Effector CD8-positive, alpha-beta T cell (primary cell): Measurements from ENCODE around the gene C4orf17.
"Not testable (repeated sequence)": the region's sequence is repeated elsewhere in the genome, so short reads cannot be mapped to it uniquely, and the experiment has no call there.

Experiments used
- DNase-seq: peaks from one replicate; lab custom pipeline; 2025; lab: John Stamatoyannopoulos, UW
- total RNA-seq, 4 experiments: gene quantifications; one replicate each; lab custom pipeline; 2026; lab: John Stamatoyannopoulos, UW

Gene C4orf17
- total RNA-seq, result 0 reads per million in 4 experiments

- no peak for DNase-seq
Observed at GRCh38 chr4:99510721-99511120, at the start of gene C4orf17. TSS of gene C4orf17 (plus strand) at chr4:99511021. CDS start at chr4:99513082, 2,061 bp downstream.

DNA sequence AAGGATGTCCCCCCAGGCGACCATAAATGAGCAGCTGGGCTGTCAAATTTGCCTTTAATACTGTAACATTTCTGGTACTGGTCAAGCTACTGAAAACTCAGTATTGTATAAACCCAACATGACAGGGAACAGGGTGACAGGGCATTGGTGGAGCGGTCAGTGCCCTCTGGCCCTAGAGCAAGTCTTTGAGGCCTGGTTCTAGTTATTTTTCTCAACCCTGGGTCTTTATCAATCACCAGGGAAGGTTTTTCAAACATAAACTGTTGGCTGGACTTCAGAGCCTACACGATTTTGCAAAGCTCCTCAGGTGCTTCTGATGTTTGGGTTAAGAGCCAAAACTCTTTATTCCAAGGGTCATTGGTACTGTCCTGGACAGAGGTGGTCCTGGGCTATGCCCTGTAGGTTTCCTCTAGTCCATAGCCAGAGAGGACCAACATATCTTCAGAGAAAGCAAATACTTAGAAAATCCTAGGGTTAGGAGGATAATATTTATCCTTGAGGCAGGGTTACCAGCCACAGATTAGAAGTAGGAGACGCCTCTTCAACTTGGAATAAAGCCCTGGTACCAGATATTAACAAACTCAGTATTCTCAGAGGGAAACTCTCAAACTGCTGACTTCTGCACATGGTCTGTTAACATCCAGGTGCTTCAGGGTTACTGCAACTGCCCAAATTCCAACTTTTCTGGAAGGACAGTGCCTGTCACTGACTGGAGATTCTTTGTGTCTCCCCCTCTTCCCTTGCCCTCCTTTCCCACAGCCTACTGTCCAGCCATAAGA is 49.0 kb upstream of the C4orf17 start:
- DNase-seq, result no peak

DNA sequence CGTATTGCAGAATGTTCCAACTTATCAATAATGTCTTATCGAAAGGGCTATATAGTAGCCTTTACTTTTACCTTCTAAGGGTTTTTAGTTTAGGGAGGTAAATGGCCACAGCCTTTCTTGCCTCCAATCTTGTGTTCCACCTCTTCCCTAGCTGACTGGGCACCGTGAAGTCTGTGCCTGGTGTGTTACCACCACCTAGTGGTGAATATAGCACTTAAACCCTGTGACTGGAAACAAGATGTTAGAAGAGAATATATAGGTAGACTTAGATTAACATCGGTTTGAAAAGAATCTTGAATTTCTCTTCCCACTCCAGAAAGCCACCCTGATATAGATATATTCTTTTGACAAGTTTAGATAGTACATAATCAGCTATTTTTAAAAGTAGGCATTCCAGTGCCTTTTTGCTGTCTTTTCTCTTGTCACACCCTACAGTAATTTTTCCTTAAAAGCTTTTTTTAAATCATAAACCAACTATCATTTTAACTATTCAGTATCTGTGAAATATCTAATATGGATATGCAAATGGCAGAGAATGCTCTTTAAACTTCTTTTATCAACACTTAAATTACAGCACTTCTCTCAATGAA is 47.9 kb upstream of the C4orf17 start:
- no peak for DNase-seq

DNA sequence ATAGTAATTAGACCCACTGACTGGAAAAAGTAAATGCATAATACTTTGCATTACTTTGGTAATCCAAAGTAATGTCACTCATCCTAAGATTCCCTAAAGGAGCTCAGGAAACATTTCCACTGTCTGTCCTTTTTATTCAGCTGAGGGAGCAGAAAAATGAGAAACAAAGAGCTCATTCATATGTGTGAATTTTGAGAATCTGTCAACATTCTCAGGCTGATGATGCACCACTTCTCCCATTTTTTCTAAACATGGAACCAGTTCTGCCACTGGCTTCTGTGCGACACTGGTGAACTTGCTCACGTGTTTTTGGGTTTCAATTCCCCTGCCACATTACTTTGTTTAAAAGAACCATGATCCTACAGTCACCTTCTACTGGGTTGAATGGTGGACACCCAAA is 47.3 kb upstream of the C4orf17 start:
- no peak for DNase-seq

DNA sequence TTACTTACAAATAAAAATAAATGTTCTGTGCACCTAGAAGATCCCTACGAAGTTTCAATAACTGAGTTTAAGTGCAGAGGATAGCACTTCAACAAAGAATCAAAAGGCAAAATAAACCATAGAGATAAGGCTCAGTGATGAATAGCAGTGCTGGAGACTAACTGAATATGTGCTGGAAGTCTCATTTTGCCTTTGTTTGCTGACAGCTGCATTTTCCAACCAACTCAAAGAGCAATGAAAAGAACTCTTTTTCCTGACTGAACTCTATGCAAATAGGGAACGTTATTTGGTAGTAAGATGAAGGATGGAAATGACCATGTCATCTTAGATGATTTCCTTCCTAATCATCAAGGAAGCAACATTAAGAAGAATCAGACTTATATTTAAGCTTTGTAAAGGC is 42.9 kb upstream of the C4orf17 start:
- no peak for DNase-seq

- no peak for DNase-seq
Observed at GRCh38 chr4:99468889-99469288, 41.9 kb upstream of the C4orf17 start.

DNA sequence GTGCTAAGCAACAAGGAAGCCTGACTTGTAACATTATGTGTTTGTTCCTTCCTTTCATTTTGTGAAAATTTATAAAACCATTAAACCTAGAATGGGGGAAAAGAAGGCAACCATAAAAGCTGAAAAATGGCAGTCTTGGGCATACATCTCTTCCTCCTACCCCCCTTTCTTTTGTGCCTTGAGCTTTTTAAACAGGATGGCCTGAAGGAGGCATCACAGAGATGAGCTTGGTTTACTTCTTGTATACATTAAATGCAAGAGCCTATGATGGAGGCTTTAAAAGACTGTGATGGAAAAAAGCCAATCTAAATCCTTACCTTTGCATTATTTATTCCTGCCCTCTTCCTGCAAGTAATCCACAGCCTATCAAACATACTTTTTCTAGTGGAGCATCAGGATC is 39.5 kb upstream of the C4orf17 start:
- DNase-seq, result no peak

DNA sequence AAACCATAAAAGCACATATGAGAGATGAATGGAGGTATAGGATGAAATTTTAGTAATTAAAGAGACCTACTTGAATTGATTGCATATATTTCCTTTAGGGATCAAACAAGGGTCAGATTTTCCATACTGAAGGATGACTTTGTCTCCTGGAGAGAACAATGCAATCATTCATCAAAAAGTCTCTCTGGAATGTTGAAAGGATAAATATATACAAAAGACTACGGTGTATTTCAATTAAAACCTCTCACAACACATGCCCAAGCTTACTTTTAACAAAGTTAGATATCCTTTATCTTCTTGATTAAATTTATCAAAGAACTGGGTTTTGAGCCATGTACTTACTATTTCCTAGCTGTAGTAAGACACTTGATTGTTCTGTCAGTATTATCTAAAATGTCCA is 38.9 kb upstream of the C4orf17 start:
- DNase-seq, result no peak

DNA sequence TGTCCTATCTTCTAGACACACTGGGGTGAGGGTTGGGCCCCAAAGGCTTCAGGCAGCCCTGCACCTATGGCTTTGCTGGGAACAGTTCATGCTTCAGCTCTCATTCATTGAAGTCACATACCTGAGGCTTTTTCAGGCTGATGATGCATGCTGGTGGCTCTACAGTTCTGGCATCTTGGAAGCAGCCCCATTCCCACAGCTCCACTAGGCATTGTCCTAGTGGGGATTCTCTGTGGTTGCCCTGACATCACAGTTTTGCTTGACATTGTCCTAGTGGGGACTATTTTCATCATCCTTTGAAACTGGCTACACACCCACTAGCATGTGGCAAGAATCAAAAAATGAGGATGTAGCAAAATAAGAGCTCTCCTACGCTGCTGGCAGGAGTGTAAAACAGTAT is 37.7 kb upstream of the C4orf17 start:
- no peak for DNase-seq

- no peak for DNase-seq
Observed at GRCh38 chr4:99483636-99484035, 27.2 kb upstream of the C4orf17 start.

DNA sequence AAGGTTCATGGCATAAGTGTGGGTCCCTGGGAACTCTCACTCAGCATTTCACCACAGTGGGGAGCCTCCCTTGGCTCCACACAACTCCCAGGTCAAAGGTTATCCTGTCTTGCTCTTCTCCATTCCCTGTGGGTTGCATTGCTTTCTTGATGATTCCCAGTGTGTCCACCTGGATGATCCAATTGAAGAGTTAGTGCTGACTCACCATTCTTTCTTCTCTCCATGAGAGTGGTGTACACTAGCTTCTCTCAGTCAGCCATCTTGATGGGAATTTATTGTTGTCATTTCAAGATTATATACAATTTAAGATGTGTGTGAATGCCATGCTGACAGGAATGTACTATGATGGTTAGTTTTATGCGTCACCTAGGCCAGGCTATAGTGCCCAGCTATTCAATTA is 25.6 kb upstream of the C4orf17 start:
- no peak for DNase-seq

- DNase-seq, result not testable (repeated sequence)
Observed at GRCh38 chr4:99486648-99487047, 24.2 kb upstream of the C4orf17 start.

DNA sequence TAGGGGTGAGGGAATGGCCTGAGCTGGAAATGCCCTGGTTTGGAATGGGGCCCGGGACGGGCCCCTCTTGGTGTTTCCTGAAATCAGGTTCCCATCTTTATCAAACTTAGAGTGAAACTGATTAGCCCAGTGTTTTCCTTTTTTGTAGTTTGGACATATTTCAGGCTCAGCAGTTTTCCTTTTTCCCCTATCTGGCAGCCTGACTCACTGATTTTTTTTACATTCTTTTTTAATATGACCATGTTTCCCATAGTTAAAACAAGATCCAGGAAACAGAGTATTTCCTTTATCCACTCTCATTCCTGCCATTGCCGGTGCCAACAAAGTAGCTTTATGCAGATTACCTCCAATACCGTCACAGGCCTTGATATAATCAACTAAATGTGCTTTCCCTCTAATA is 20.5 kb upstream of the C4orf17 start:
- DNase-seq, result no peak

DNA sequence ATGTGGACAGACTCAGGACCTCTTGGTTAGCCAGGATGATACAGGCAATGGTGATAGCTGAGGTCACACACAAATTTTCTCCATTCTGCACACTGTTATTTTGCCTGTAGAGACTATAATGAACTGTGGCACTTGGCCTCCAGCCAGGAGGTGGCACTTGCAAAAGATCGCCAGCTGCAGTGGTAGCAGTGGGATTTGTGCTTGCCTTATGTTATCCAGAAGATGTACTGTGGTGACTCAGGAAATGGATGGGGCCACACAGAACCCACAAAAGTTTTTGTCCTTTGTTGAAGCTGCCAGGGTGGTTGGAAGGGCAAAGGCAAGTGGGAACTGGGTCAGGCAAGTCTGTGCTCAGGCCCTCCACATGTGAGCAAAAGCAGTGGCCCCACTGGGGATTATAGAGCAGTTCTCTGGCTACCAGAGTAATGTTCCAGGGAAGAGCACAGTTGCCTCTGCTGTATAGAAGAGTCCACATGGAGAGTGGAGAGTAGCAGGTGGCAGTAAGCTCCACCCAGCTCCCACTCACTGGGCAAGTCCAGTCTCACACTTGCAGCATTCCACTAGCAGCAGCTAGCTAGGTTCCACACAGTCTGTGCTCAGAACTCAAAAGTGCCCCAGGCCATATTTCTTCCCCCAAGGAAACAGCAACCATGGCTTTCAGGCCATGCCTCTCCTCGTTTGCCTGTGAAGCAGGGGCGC is 5.9 kb upstream of the C4orf17 start:
- no peak for DNase-seq

GRCh38 chr4:99506781-99507180 is 4.0 kb upstream of the C4orf17 start:
- DNase-seq, result no peak

DNA sequence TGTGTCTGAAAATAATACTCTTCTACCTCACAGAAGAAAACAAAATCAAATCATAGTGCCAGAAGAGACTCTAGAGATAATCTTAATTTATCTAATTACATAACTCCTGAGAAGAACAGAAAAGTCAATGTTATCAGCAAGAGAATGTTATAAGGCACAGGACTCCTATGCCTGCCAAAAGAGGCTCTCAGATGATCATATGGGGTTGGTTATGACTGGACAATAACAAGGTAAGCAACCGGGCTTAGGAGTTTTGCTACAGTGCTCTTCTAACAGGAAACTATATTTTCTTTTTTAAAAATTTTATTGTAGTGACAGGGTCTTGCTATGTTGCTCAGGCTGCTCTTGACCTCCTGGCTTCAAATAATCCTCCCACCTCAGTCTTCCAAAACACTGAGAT is 3.5 kb upstream of the C4orf17 start:
- DNase-seq, result no peak

DNA sequence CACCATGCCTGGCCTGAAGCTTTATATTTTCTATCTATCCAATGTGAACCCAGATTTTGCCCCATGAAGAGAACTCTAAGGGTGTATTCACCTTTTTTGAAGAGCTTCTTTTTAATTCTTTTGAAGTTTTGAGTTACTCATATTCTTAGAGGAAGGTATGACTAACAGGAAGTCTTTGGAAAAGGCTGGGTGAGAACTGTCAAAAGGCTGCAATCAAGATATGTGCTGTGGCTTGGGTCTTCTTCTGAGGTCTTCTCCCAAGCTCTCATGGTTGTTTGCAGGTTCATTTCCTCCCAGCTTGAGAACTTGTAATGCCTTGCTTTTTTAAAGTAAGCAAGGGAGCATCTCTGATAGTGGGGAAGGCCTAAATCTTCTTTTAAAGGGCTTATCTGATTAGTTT is 3.1 kb upstream of the C4orf17 start:
- DNase-seq, result no peak

DNA sequence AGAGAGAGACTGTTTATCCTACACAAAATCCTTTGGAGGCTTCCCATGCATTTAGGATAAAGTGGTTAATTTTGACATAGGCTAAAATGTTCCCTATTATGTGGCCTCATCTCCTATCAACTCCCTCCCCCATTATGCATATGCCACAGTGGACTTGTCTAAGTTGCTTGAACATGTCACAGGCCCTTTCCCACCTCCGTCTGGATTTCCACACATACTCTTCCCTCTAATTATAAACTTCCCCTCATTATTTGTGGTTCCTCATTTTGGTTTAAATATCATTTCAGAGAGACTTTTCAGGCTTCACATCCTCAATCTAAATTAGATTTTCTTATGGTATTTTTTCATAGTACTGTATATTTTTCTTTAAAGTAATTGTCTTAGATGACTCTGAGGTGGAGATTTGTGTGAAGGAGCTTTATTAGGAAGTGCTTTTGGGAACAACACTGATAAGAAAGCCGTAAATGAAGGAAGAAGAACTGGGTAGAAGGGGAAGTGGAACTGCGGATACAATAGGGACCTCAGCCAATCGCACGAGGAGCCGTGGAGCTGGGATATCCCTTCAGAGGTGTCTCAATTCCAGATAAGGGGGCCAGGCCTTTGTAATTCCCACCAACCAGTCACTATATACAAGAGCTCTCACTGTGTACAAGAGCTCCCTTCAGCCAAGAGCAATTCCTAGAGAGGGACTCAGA is 7.9 kb downstream of the C4orf17 start:
- DNase-seq, result no peak

DNA sequence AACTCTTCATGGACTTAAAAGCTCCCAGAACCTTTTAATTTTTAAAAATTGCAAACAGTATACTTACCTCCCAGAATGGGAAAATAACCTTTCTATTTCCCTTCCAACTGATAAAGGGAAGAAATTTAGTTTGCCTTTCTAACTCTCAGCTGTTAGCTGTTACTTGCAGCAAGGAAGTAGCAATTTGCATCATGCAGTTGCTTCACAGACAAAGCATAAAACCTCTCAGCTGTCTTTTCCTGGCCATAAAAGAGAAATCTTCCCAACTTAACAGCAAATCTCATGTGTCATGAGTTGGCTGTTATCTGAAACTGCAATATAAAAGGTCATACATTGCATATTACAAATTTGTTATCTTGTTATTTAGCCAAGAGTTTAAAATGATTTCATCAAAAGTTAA is 18.4 kb downstream of the C4orf17 start:
- DNase-seq, result no peak

GRCh38 chr4:99529956-99530355 is 19.1 kb downstream of the C4orf17 start:
- no peak for DNase-seq

DNA sequence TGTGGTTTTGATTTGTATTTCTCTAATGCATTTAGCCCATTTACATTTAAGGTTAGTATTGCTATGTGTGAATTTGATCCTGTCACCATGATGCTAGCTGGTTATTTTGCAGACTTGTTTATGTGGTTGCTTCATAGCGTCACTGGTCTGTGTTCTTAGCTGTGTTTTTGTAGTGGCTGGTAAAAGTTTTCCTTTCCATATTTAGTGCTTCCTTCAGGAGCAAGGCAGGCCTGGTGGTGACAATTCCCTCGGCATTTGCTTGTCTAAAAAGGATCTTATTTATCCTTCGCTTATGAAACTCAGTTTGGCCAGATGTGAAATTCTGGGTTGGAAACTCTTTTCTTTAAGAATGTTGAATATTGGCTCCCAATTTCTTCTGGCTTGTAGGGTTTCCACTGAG is 23.9 kb downstream of the C4orf17 start:
- DNase-seq, result not testable (repeated sequence)

- no peak for DNase-seq
Observed at GRCh38 chr4:99536271-99536670, 25.4 kb downstream of the C4orf17 start.

DNA sequence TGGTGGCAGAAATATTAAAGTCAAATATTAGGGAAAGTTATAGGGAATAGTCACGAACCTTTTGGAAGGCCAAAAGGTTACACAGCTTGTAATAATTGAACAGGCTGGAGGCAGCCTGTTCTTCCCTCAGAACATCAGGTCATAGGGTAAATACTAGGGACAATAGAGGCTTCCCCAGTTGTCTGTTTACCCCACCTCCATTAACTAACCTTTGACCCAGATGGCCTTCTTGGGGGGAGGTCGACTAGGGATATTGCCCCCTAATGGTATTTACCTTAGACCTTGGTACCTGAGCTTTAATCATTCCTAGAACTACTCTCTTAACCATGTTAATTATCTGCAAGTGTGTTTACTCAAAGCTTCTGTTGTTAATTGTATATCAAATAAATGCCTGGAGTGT is 26.0 kb downstream of the C4orf17 start:
- DNase-seq, result no peak
